Tibial nerve (tissue), 4 donors: ENCODE results near the gene HSD11B1. TPM values are rescaled to one million over a fixed set of nuclear protein-coding genes. Genes with fewer than 3 reads are reported as not detected.

ENCODE experiments used
- DNase-seq, 2 donors: peaks; one replicate each; pipeline ENCODE4 v3.0.0-alpha.2; 2019; ENCODE audit warnings: low spot score in 2 of 2
- H3K27ac ChIP-seq, 4 donors: fragments of 200-600 bp; sonication (generic) in 3 of 4; one replicate each; pipeline ENCODE4 v1.5.1; 2017 to 2019; ENCODE audit warnings: mild to moderate bottlenecking in 1 of 4
- H3K27me3 ChIP-seq, 2 donors: fragments of 200-600 bp; sonication (generic) in 1 of 2; one replicate each; pipeline versions ENCODE4 v1.5.1 to v1.6.0; 2017 to 2019
- H3K36me3 ChIP-seq, 3 donors: fragments of 200-600 bp; sonication (generic); one replicate each; pipeline ENCODE4 v1.5.1; 2018 to 2019
- H3K4me1 ChIP-seq, 4 donors: fragments of 200-600 bp; sonication (generic) in 3 of 4; one replicate each; pipeline ENCODE4 v1.5.1; 2017 to 2019
- H3K4me3 ChIP-seq, 4 donors: fragments of 200-600 bp; sonication (generic) in 3 of 4; one replicate each; pipeline ENCODE4 v1.5.1; 2017 to 2019; ENCODE audit warnings: mild to moderate bottlenecking in 1 of 4, moderate library complexity in 1 of 4
- H3K9me3 ChIP-seq, 4 donors: fragments of 200-600 bp; sonication (generic) in 3 of 4; one replicate each; pipeline ENCODE4 v1.5.1; 2017 to 2019
- CTCF ChIP-seq, 5 experiments: fragments of 200-600 bp in 3 of 5; fragments of 450-650 bp in 2 of 5; sonication (generic) in 3 of 5; IDR thresholded peaks; one replicate each; pipeline ENCODE4 v1.5.1; 2016 to 2019; ENCODE audit warnings: antibody characterized with exemption in 5 of 5, mild to moderate bottlenecking in 3 of 5, moderate library complexity in 2 of 5
- EP300 ChIP-seq, 2 donors: sonication (generic); formaldehyde crosslinking; IDR thresholded peaks; one replicate each; pipeline ENCODE4 v1.6.1; 2017; ENCODE audit warnings: antibody characterized with exemption in 2 of 2, mild to moderate bottlenecking in 1 of 2
- POLR2A ChIP-seq, 2 donors: fragments of 450-650 bp; IDR thresholded peaks; one replicate each; pipeline ENCODE4 v1.6.1; 2017; ENCODE audit warnings: antibody characterized with exemption in 2 of 2, mild to moderate bottlenecking in 2 of 2, moderate library complexity in 2 of 2
- WGBS, 2 donors: methylation state at CpG; one replicate each; pipeline ENCODE4 v1.1.5; 2018; 5-methylcytosine and 5-hydroxymethylcytosine counted together
- total RNA-seq, 4 donors: library from RNA; depleted of rRNA; stranded (reverse); fragments of >200 nt; gene quantifications; one replicate each; pipeline ENCODE4 v1.1.0, GENCODE V29; 2016

Gene HSD11B1
- total RNA-seq = 10 to 100 TPM in 3 of 4 donors, 1 to 10 TPM in 1; 7.1 to 92.2 (median 19.7) TPM

DNA sequence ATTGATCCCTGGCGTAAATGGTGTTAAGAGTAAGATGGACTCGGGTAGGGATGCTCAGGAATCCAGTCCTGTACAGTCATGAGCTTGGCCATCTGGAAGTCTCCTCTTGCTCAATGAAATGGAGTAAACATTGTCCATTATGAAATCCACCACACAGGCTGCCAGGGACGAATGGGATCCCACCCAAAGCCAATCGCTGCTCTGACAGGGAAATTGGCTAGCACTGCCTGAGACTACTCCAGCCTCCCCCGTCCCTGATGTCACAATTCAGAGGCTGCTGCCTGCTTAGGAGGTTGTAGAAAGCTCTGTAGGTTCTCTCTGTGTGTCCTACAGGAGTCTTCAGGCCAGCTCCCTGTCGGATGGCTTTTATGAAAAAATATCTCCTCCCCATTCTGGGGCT lies at the start of gene HSD11B1:
HSD11B1 (plus strand) TSS at position 263 of the 400 bp plus-strand sequence; CDS start at position 360, 97 bp downstream.
- no peaks in the 10 kb centered on the region for H3K9me3 ChIP-seq
- no peaks in the 10 kb centered on the region for H3K27me3 ChIP-seq
- 76 to 78% methylated on average over 6 of the region's 6 CpGs for WGBS, 2 donors
- H3K4me3 ChIP-seq = peak within 1 kb of the TSS in 1 of 4 donors; percentile 31
- H3K27ac ChIP-seq = peak within 1 kb of the TSS in 2 of 4 donors; percentile 33 to 66
- peaks cover 0 to 3% (median 0%) of the 10 kb centered on the region in 4 donors for H3K4me1 ChIP-seq
- TF ChIP-seq POLR2A (IDR thresholded peaks at IDR 0.05) (peak in 1 of 2 donors; percentile 18), EP300 (IDR thresholded peaks at IDR 0.05) (peak in 1 of 2 donors; percentile 84), CTCF (IDR thresholded peaks at IDR 0.05) (no peak)
- peak; percentile 66 to 87 for DNase-seq
- no peaks in the 10 kb centered on the region for H3K36me3 ChIP-seq

DNA sequence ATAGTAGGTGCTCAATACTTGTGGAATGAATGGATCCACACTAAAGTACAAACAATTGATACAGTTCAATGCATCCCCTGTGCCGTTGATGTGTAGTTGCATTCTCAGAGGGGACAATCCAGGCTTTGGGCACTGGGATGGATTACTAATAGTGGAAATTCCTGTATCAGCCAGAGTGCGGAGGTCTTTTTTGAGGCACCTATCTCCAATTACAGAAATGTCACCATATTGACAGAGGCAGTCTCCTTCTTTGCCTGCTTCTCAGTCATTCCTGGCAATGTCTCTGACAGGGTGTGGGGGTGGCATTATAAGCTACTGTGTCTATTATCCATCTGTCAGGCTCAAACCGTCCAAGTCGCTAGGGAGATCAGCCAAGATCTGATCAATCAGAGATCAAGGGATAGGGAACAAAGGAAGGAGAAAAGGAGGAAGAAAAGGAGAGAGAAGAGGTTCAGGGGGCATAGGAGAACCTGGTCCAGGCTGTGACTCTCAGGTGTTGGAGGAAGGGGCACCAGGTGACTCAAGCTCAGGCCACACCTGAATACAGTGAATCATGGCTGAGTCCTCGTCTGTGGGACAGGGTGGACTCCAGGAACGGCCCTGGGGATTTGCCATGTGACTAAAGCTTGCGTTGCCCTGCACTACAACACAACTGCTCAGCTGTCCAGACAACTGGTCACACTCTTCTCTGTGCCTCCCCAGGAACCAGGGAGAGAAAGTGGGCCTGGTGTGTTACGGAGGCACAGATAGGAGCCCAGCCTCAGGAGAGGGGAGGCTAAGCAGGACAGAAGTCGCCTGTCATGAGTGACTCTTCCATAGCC lies 49.0 kb upstream of the HSD11B1 start:
- H3K36me3 ChIP-seq = no peaks in the 10 kb centered on the region
- DNase-seq = no peak
- no peak overlapping the region for H3K27ac ChIP-seq
- peaks cover 0 to 27% (median 18%) of the 10 kb centered on the region in 4 donors for H3K4me1 ChIP-seq
- TF ChIP-seq CTCF (IDR thresholded peaks at IDR 0.05) (no peak), EP300 (IDR thresholded peaks at IDR 0.05) (no peak), POLR2A (IDR thresholded peaks at IDR 0.05) (no peak)
- H3K9me3 ChIP-seq = no peaks in the 10 kb centered on the region
- 81 to 87% methylated on average over 9 of the region's 9 CpGs for WGBS, 2 donors
- no peaks in the 10 kb centered on the region for H3K27me3 ChIP-seq
- H3K4me3 ChIP-seq = no peak overlapping the region

DNA sequence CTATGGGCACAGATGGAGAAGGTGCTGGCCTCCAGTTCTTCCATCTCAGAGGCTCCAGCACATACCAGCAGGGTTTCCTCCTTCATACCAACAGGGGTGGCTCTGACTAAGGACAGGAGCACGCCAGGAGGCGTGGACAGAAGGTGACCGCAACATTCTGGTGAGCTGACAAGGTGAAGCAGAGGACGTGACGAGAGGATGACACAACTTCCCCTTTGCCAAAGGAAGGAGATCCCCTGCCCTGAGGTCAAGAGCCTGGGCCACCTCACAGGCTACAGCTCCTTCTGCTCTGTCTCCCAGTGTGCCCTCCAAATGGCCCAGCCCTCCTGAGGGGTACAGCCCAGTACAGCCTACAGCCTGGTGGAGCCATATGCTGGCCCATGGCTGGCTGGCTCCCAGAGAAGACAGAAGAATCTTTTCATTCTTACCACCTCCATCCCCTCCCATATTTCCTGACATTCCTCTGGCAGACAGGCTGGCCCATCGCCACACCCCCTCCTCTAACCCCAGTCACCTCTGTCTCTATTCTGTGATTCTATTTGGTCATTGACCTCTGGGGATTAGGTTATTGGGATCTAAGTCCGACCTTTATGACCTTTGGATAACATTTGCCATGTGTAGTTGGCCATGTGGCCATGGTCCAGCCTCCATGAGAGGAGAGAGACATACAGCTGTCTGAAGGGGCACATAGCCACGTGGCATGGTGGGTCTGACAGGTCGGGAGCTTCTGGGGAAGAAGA lies 47.3 kb upstream of the HSD11B1 start:
- Histone ChIP-seq H3K27ac (no peak overlapping the region), H3K9me3 (no peaks in the 10 kb centered on the region)

GRCh38 chr1:209657918-209658317 lies 46.7 kb upstream of the HSD11B1 start:
- 65 to 95% methylated on average over 5 of the region's 5 CpGs for WGBS, 2 donors
- Histone ChIP-seq H3K36me3 (no peaks in the 10 kb centered on the region), H3K4me3 (no peak overlapping the region), H3K9me3 (no peaks in the 10 kb centered on the region), H3K27me3 (no peaks in the 10 kb centered on the region), H3K27ac (no peak overlapping the region), H3K4me1 (peaks cover 0 to 7% (median 6%) of the 10 kb centered on the region in 4 donors)
- no peak for DNase-seq
- TF ChIP-seq CTCF (IDR thresholded peaks at IDR 0.05) = no peak
- no peak for TF ChIP-seq EP300 (IDR thresholded peaks at IDR 0.05)
- TF ChIP-seq POLR2A (IDR thresholded peaks at IDR 0.05) = no peak

More for the DNA sequence above, 47.3 kb upstream of the HSD11B1 start:
- Histone ChIP-seq H3K4me3 (no peak overlapping the region), H3K27me3 (no peaks in the 10 kb centered on the region), H3K4me1 (peaks cover 0 to 13% (median 11%) of the 10 kb centered on the region in 4 donors), H3K36me3 (no peaks in the 10 kb centered on the region)
- no peak for DNase-seq
- TF ChIP-seq CTCF (IDR thresholded peaks at IDR 0.05) (no peak), POLR2A (IDR thresholded peaks at IDR 0.05) (no peak), EP300 (IDR thresholded peaks at IDR 0.05) (no peak)
- WGBS, 2 donors = 81 to 83% methylated on average over 9 of the region's 9 CpGs

- H3K4me3 ChIP-seq = no peak overlapping the region
- no peaks in the 10 kb centered on the region for H3K36me3 ChIP-seq
- no peaks in the 10 kb centered on the region for H3K27me3 ChIP-seq
- 42 to 53% methylated on average over 5 of the region's 5 CpGs for WGBS, 2 donors
- TF ChIP-seq CTCF (IDR thresholded peaks at IDR 0.05) (no peak), EP300 (IDR thresholded peaks at IDR 0.05) (peak in 1 of 2 donors; percentile 35), POLR2A (IDR thresholded peaks at IDR 0.05) (no peak)
- no peaks in the 10 kb centered on the region for H3K9me3 ChIP-seq
- no peak overlapping the region for H3K27ac ChIP-seq
- no peaks in the 10 kb centered on the region for H3K4me1 ChIP-seq
- DNase-seq = no peak
Observed at GRCh38 chr1:209659909-209660308, 44.7 kb upstream of the HSD11B1 start.
